WTC11 (cell line): ENCODE results near the gene FEV. TPM values are rescaled to one million over a fixed set of nuclear protein-coding genes. Genes with fewer than 3 reads are reported as not detected.
A peak's percentile ranks its signal among the peaks of the same experiment; 100 is the strongest.

Experiments used
- ATAC-seq: fragments of 200-7000 bp; cut with Tn5 transposase; 2 replicates; pipeline ENCODE4 v1.10.0; 2021; ENCODE audit warnings: mild to moderate bottlenecking, moderate library complexity
- CTCF ChIA-PET: fragments of 300-600 bp; sonication (Branson Sonifier 250); formaldehyde crosslinking; loops from one replicate; lab custom pipeline; 2021; ENCODE audit warnings: antibody characterized with exemption; lab: Charles Lee
- POLR2A ChIA-PET: fragments of 350-600 bp; sonication (Branson Sonifier 250); formaldehyde crosslinking; loops from one replicate; lab custom pipeline; 2021; ENCODE audit warnings: antibody characterized with exemption; lab: Charles Lee
- DNase-seq: peaks from one replicate; pipeline ENCODE4 v3.0.0; 2021; ENCODE audit warnings: low spot score
- H3K27ac Mint-ChIP-seq: 2 replicates; pipeline ENCODE4 v1.8.0; 2021; ENCODE audit warnings: mixed read lengths
- H3K27me3 Mint-ChIP-seq: 2 replicates; pipeline ENCODE4 v1.8.0; 2021; ENCODE audit warnings: low read depth, mild to moderate bottlenecking, moderate library complexity, mixed read lengths
- H3K36me3 Mint-ChIP-seq: 2 replicates; pipeline ENCODE4 v1.8.0; 2021; ENCODE audit warnings: mixed read lengths
- H3K4me1 Mint-ChIP-seq: 2 replicates; pipeline ENCODE4 v1.8.0; 2022; ENCODE audit warnings: mixed read lengths
- H3K4me3 Mint-ChIP-seq: 2 replicates; pipeline ENCODE4 v1.8.0; 2021; ENCODE audit warnings: mild to moderate bottlenecking, moderate library complexity, mixed read lengths
- H3K9me3 Mint-ChIP-seq: 2 replicates; pipeline ENCODE4 v1.8.0; 2021; ENCODE audit warnings: mixed read lengths
- ARID4B ChIP-seq: sonication (generic); formaldehyde crosslinking; IDR thresholded peaks from 2 replicates; pipeline ENCODE4 v1.8.0; 2023; ENCODE audit warnings: missing genetic modification reagents, mild to moderate bottlenecking, borderline replicate concordance
- ATF6 ChIP-seq: sonication (generic); formaldehyde crosslinking; IDR thresholded peaks from 2 replicates; pipeline ENCODE4 v1.8.1; 2023; ENCODE audit warnings: mild to moderate bottlenecking, missing genetic modification reagents
- CBFB ChIP-seq: sonication (generic); formaldehyde crosslinking; IDR thresholded peaks from 2 replicates; pipeline ENCODE4 v1.8.1; 2022; ENCODE audit warnings: mild to moderate bottlenecking, low read depth, missing genetic modification reagents
- CDX4 ChIP-seq: fragments of 250-450 bp; sonication (Bioruptor Pico); IDR thresholded peaks from 2 replicates; pipeline ENCODE4 v1.9.0; 2021; ENCODE audit warnings: moderate library complexity, mild to moderate bottlenecking, inconsistent platforms, borderline replicate concordance
- E2F4 ChIP-seq: sonication (generic); formaldehyde crosslinking; IDR thresholded peaks from 2 replicates; pipeline ENCODE4 v1.8.1; 2022; ENCODE audit warnings: low read depth, mild to moderate bottlenecking, moderate library complexity, missing genetic modification reagents, borderline replicate concordance
- E2F5 ChIP-seq: sonication (generic); formaldehyde crosslinking; IDR thresholded peaks from 2 replicates; pipeline ENCODE4 v1.8.1; 2022; ENCODE audit warnings: mild to moderate bottlenecking, moderate library complexity, missing genetic modification reagents
- FOXK1 ChIP-seq: sonication (generic); formaldehyde crosslinking; IDR thresholded peaks from 2 replicates; pipeline ENCODE4 v1.8.0; 2022; ENCODE audit warnings: mild to moderate bottlenecking, moderate library complexity, missing genetic modification reagents
- HMGA2 ChIP-seq: fragments of 250-450 bp; sonication (Bioruptor Pico); IDR thresholded peaks from 2 replicates; pipeline ENCODE4 v1.4.0; 2021; ENCODE audit warnings: mild to moderate bottlenecking, moderate library complexity
- JAZF1 ChIP-seq: fragments of 250-450 bp; sonication (Bioruptor Pico); IDR thresholded peaks from 2 replicates; pipeline ENCODE4 v1.9.0; 2021; ENCODE audit warnings: moderate library complexity, mild to moderate bottlenecking, inconsistent platforms
- KAT7 ChIP-seq: sonication (generic); formaldehyde crosslinking; IDR thresholded peaks from 2 replicates; pipeline ENCODE4 v1.8.1; 2023; ENCODE audit warnings: missing genetic modification reagents, mild to moderate bottlenecking, borderline replicate concordance
- MAX ChIP-seq: sonication (generic); formaldehyde crosslinking; IDR thresholded peaks from 2 replicates; pipeline ENCODE4 v1.8.0; 2022; ENCODE audit warnings: mild to moderate bottlenecking, missing genetic modification reagents
- ZNF425 ChIP-seq: fragments of 250-450 bp; sonication (Bioruptor Pico); conservative IDR thresholded peaks from 2 replicates; pipeline ENCODE4 v1.9.0; 2021; ENCODE audit warnings: mild to moderate bottlenecking
- ZSCAN18 ChIP-seq: fragments of 250-450 bp; sonication (Bioruptor Pico); IDR thresholded peaks from 2 replicates; pipeline ENCODE4 v2.1.2; 2022; ENCODE audit warnings: mild to moderate bottlenecking, moderate library complexity
- total RNA-seq: library from RNA; stranded (reverse); gene quantifications from 3 replicates; pipeline ENCODE4 v1.2.3, GENCODE V29; 2021

Gene FEV
- total RNA-seq, 1 experiment from 2014 or later, result not detected

GRCh38 chr2:218962859-218963492 lies 22.0 kb downstream of the FEV start (continued):
- TF ChIP-seq E2F5 (CRISPR knock-in tag), result peak; percentile 87; the same call in 1 of the 2 replicates
- peak; percentile 57; the same call in 1 of the 2 replicates for TF ChIP-seq CBFB (CRISPR knock-in tag)
- TF ChIP-seq ZNF425 (CRISPR knock-in tag), result no peak
- no peak for TF ChIP-seq JAZF1 (CRISPR knock-in tag)
- TF ChIP-seq ARID4B (CRISPR knock-in tag), result peak; percentile 98
- no peak for TF ChIP-seq HMGA2 (CRISPR knock-in tag)
- no peak for TF ChIP-seq ZSCAN18 (CRISPR knock-in tag)

GRCh38 chr2:218961651-218962570 lies 23.1 kb downstream of the FEV start:
- CTCF ChIA-PET, result interaction anchor here (0.7 to 8.8 kb wide), 7 partner anchors 8 to 333 kb away, joined by 3 to 116 read pairs (median 4); no protein-coding TSS in a partner anchor
- peaks cover 86% of the 10 kb centered on the region for H3K27me3 Mint-ChIP-seq

GRCh38 chr2:218961229-218961628 lies 23.8 kb downstream of the FEV start:
- Mint-ChIP-seq H3K4me1 (peaks cover 31% of the 10 kb centered on the region), H3K9me3 (no peaks in the 10 kb centered on the region), H3K4me3 (peak overlapping the region; percentile 50), H3K27ac (no peak overlapping the region), H3K36me3 (no peaks in the 10 kb centered on the region), H3K27me3 (peaks cover 87% of the 10 kb centered on the region)
- CTCF ChIA-PET, result interaction anchor here (0.7 to 8.8 kb wide), 5 partner anchors 8 to 85 kb away, joined by 3 to 116 read pairs (median 6); no protein-coding TSS in a partner anchor
- POLR2A ChIA-PET, result interaction anchor here (1.0 kb wide), 1 partner anchor 69 kb away, joined by 3 read pairs; no protein-coding TSS in a partner anchor
- no peak for ATAC-seq
- DNase-seq, result no peak
- TF ChIP-seq ATF6 (CRISPR knock-in tag) (no peak), CDX4 (CRISPR knock-in tag) (no peak), KAT7 (no peak), FOXK1 (no peak), MAX (CRISPR knock-in tag) (no peak), E2F4 (CRISPR knock-in tag) (no peak)

More at GRCh38 chr2:218961651-218962570, 23.1 kb downstream of the FEV start:
- Mint-ChIP-seq H3K4me1 (peaks cover 31% of the 10 kb centered on the region), H3K27ac (no peak overlapping the region), H3K36me3 (no peaks in the 10 kb centered on the region), H3K9me3 (no peaks in the 10 kb centered on the region)
- POLR2A ChIA-PET, result interaction anchor here (1.0 kb wide), 1 partner anchor 70 kb away, joined by 3 read pairs; no protein-coding TSS in a partner anchor
- peak; percentile 69 for DNase-seq
- no peak for TF ChIP-seq MAX (CRISPR knock-in tag)
- TF ChIP-seq, all 79 proteins: peak for 0
- peak overlapping the region; percentile 77 for H3K4me3 Mint-ChIP-seq
- ATAC-seq, result no peak
